ENCODE measurements around the gene WNT2B.

WNT2B gene

DNA sequence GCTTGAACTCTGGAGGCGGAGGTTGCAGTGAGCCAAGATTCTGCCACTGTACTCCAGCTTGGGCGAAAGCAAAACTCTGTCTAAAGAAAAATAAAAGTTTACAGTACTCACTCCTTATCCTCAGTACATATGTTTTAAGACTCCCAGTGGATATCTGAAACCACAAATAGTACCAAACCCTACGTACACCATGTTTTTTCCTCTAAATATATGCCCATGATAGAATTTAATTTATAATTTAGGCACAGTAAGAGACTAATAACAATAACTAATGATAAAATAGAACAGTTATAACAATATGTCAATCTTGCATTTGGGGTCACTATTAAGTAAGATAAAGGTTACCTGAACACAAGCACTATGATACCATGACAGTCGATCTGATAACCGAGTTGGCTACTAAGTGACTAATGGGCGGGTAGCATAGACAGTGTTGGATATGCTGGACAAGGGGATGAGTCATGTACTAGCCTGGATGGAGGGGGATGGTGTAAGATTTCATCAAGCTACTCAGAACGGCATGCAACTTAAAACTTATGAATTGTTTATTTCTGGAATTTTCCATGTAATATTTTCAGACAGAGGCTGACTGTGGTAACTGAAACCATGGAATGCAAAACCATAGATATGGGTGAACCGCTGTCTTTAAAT lies 66.5 kb downstream of the WNT2B start:
- no peak for DNase-seq (ENCODE audit: low read depth in 1 of 2, low spot score in 1 of 2)

DNA sequence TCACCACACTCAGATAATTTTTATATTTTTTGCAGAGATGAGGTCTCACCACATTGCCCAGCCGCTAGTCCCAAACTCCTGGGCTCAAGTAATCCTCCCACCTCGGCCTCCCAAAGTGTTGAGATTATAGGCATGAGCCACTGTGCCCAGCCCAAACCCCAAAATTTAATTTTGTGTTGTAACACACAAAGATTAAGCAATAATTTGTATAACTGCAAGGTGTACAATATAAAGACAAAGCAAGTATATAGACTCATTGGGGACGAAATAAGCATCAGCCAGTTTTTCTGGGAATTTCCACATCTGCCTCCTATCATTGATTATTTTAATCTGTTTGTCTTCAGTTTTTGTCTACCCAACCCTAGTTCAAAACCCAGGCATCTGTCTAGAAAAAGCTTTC lies 67.5 kb downstream of the WNT2B start:
- DNase-seq (ENCODE audit: low read depth in 1 of 2, low spot score in 1 of 2): no peak
- no peak for TF ChIP-seq JUND (IDR thresholded peaks at IDR 0.05; ENCODE audit: low read depth)
- in situ Hi-C loops (cut with HindIII; ENCODE audit: low pct_unique_long_range_greater_than_20kb, low sequenced_read_pairs): no loop called here

More for the DNA sequence above, 66.5 kb downstream of the WNT2B start:
- TF ChIP-seq JUND (IDR thresholded peaks at IDR 0.05; ENCODE audit: low read depth): no peak
- in situ Hi-C loops (cut with HindIII; ENCODE audit: low pct_unique_long_range_greater_than_20kb, low sequenced_read_pairs): no loop called here
